GM06990 (cell line): ENCODE data around the gene SBSN.

ENCODE experiments used
- DNase-seq: peaks from one replicate; pipeline ENCODE4 v3.0.0-alpha.2; 2011; ENCODE audit not compliant: insufficient read length; ENCODE audit errors: extremely low read depth
- H3K27me3 ChIP-seq: replicated peaks from 2 replicates; pipeline ENCODE4 v1.6.0; 2011; ENCODE audit warnings: low read length; ENCODE audit not compliant: control insufficient read depth, insufficient read depth
- H3K36me3 ChIP-seq: 2 replicates; pipeline ENCODE4 v1.5.1; 2011; ENCODE audit warnings: low read length; ENCODE audit not compliant: control insufficient read depth, insufficient read depth
- H3K4me3 ChIP-seq: replicated peaks from 2 replicates; pipeline ENCODE4 v1.5.1; 2011; ENCODE audit warnings: low read depth, mild to moderate bottlenecking, control low read depth, low read length
- TF ChIP-seq, protein P1 (sequence below): IDR thresholded peaks from 2 replicates; pipeline ENCODE4 v1.5.1; 2011; ENCODE audit warnings: low read length, control low read depth, mild to moderate bottlenecking, inconsistent platforms; ENCODE audit not compliant: insufficient read depth, poor library complexity, severe bottlenecking

SBSN gene

DNA sequence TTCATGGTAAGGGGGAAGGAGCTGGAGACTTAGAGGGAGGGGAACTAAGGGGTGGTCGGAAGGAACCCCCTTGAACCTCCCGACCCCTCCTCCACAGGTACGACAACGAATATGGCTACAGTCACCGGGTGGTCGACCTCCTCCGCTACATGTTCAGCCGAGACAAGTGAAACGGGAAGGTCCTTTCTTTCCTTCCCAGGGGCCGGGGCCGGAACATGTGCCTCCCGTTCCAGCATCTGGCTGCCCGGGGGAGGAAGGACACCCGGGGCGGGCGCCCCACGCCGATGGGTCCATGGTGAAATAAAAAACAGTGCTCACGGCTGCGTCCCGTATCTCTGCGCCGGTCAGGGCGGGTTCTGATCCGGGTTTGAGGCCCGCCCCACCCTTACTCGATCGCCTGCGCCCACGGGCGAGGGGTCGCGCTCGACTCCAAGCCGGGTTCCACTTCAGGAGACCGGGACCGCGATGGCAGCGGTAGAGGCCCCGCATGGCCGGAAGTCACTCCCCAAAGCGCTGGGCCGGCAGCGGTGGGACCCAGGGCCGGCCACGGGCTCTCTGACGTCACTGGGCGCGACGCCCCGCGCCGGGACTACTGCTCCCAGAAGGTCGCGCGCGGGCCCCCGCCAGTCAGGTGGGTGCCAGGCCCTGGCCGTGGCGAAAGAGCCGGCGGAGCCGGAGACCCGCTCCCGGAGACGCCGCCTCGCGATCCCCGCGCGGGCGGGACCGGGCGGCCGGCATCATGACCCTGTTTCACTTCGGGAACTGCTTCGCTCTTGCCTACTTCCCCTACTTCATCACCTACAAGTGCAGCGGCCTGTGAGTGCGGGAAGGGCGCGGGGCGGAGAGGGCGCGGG is 17.1 kb upstream of the SBSN start, which contains the start of gene TMEM147:
Gene TMEM147 (plus strand): TSS at position 626 of the 854 bp plus-strand sequence. CDS start 114 bp downstream, at position 740.
- peak; percentile 91 for DNase-seq
- Histone ChIP-seq H3K36me3 (peaks cover 7% of the 10 kb centered on the region), H3K4me3 (peak within 1 kb of the TSS; percentile 78), H3K27me3 (no peaks in the 10 kb centered on the region)
- TF ChIP-seq, protein P1, sequence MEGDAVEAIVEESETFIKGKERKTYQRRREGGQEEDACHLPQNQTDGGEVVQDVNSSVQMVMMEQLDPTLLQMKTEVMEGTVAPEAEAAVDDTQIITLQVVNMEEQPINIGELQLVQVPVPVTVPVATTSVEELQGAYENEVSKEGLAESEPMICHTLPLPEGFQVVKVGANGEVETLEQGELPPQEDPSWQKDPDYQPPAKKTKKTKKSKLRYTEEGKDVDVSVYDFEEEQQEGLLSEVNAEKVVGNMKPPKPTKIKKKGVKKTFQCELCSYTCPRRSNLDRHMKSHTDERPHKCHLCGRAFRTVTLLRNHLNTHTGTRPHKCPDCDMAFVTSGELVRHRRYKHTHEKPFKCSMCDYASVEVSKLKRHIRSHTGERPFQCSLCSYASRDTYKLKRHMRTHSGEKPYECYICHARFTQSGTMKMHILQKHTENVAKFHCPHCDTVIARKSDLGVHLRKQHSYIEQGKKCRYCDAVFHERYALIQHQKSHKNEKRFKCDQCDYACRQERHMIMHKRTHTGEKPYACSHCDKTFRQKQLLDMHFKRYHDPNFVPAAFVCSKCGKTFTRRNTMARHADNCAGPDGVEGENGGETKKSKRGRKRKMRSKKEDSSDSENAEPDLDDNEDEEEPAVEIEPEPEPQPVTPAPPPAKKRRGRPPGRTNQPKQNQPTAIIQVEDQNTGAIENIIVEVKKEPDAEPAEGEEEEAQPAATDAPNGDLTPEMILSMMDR = no peak

DNA sequence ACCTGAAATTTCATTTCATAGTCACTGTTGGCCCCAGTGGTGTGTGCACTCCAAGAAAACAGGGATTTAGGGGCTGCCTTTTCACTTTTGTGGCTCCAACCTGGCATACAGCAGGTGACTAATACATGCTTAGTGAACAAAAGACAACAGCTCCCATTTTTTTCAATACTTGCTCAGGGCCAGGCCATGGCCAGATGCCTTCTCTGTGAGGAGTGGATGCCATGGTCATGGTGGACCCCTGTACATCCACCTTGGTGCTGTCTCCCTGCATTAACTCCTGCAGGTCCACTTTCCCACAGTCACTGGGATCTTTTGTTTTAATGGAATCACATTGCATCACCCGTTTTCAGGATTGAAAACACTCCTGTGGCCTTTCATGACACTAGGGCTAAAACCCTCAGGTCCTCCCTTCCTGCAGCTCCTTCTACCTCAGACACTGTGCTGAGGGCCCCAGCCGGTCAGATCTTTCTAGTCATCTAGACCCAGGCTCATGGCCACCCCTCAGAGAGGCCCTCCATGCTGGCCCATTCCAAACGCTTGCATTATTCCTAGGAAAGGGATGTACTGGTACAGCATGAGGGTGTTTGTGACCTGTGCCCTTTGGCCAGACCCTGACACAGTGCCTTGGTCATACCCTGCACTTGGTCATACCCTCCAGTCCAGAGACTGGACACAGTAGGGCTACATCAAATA is 16.1 kb upstream of the SBSN start:
- Histone ChIP-seq H3K27me3 (no peaks in the 10 kb centered on the region), H3K4me3 (peak overlapping the region; percentile 78), H3K36me3 (peaks cover 4% of the 10 kb centered on the region)
- no peak for DNase-seq
- TF ChIP-seq, protein P1 = no peak

DNA sequence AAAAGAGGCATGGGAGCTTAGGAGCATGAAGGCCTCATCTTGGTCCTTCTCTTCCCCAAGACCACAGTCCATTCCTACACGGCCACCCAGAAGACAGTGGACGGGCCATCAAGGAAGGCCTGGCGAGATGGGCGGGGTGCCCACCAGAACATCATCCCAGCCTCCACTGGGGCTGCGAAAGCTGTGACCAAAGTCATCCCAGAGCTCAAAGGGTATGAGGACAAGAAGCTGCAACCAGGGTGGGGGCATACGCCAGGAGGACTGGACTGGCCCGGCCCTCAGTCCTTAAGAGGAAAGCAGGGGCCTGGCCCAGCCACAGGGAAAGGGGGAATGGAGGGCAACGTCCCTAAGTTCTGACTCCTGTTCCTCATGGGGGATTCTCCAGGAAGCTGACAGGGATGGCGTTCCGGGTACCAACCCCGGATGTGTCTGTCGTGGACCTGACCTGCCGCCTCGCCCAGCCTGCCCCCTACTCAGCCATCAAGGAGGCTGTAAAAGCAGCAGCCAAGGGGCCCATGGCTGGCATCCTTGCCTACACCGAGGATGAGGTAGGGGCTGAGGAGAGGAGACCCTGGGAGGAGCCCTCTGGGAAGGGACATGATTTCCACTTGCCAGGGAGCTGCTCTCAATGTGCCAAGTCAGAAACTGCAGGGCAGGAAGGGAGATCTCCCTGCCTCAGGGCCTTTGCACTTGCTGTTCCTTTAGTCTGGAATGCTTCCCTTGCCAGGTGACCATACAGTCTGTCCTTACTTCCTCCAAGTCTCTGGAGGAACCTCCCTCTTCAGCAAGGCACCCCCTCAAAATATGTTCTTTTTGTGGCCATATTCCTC is 15.4 kb upstream of the SBSN start:
- no peak overlapping the region for H3K4me3 ChIP-seq
- DNase-seq = no peak
- H3K36me3 ChIP-seq = peaks cover 4% of the 10 kb centered on the region
- no peaks in the 10 kb centered on the region for H3K27me3 ChIP-seq
- TF ChIP-seq, protein P1 = no peak

GRCh38 chr19:35542209-35542608 is 14.1 kb upstream of the SBSN start:
- DNase-seq = no peak
- H3K36me3 ChIP-seq = peaks cover 4% of the 10 kb centered on the region
- H3K27me3 ChIP-seq = no peaks in the 10 kb centered on the region
- TF ChIP-seq, protein P1 = no peak
- no peak overlapping the region for H3K4me3 ChIP-seq

DNA sequence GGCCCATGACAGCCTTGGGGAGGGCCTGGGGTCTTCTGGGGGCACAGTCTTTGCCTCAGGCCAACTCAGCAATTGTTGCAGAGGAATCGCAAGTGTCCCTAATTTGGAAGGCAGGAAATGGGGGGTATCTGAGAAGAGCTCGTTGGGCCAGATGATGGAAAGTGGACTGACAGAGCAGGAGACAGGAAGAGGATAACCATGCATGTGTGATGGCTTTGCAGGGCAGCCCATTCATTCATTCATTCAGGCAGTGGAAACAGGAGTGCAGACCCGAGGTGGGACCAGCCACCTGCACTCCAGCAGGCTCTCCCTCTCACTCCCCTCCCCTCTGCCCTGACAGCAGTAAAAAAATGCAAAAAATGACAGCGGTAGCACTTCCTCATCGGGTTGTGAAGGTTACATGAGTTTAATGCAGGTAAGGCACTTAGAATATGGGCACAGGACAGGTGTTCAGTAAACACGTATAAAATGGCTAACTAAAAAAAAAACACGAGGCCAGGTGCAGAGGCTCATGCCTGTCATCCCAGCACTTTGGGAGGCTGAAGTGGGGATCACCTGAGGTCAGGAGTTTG is 12.3 kb upstream of the SBSN start:
- TF ChIP-seq, protein P1 = no peak
- no peak for DNase-seq
- no peak overlapping the region for H3K4me3 ChIP-seq

More for the DNA sequence above, 12.3 kb upstream of the SBSN start:
- Histone ChIP-seq H3K27me3 (no peaks in the 10 kb centered on the region), H3K36me3 (peaks cover 4% of the 10 kb centered on the region)
